Activated naive CD4-positive, alpha-beta T cell treated with anti-CD3 and anti-CD28 coated beads, Interleukin-2, amount 50 U/mL, for 72 hours (primary cell): ENCODE results near the gene STK36. TPM values are rescaled to one million over a fixed set of nuclear protein-coding genes. Genes with fewer than 3 reads are reported as not detected.

Source experiments
- ATAC-seq, 2 donors: fragments of 150-1000 bp; cut with Tn5 transposase; 2 replicates each; pipeline ENCODE4 v1.10.0; 2021; ENCODE audit warnings: mild to moderate bottlenecking in 2 of 2, moderate library complexity in 2 of 2
- DNase-seq, 2 donors: peaks; one replicate each; pipeline ENCODE4 v3.0.0; 2021 to 2022; ENCODE audit warnings: low spot score in 2 of 2
- H3K27ac Mint-ChIP-seq, 2 donors: one replicate each; pipeline ENCODE4 v1.8.0; 2022; ENCODE audit warnings: mild to moderate bottlenecking in 2 of 2, mixed read lengths in 2 of 2
- H3K36me3 Mint-ChIP-seq, 2 donors: one replicate each; pipeline ENCODE4 v1.8.0; 2022; ENCODE audit warnings: mixed read lengths in 2 of 2
- H3K9me3 Mint-ChIP-seq, 2 donors: one replicate each; pipeline ENCODE4 v1.8.0; 2022; ENCODE audit warnings: mixed read lengths in 2 of 2
- total RNA-seq, 2 donors: library from RNA; stranded (reverse); gene quantifications; one replicate each; pipeline ENCODE4 v1.2.3, GENCODE V29; 2022

Gene STK36
- total RNA-seq, 2 donors from 2014 or later, result 16.5 to 22.5 TPM

DNA sequence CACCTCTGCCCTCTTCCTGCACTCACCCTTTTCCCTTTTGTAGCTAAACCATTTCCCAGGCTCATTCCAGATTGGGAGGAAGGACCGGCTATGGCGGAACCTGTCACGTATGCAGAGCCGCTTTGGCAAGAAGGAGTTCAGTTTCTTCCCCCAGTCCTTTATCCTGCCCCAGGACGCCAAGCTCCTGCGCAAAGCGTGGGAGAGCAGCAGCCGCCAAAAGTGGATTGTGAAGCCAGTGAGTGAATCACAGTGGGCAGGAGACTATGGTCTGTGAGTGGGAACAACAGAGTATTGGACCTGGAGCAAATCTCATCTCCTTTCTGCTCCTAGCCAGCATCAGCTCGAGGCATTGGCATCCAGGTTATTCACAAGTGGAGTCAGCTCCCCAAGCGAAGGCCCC is 75.1 kb downstream of the STK36 start:
- Mint-ChIP-seq H3K36me3 (peaks cover 8 to 22% of the 10 kb centered on the region in 2 donors), H3K9me3 (no peaks in the 10 kb centered on the region), H3K27ac (no peak overlapping the region)
- ATAC-seq (no peak), DNase-seq (no peak)

DNA sequence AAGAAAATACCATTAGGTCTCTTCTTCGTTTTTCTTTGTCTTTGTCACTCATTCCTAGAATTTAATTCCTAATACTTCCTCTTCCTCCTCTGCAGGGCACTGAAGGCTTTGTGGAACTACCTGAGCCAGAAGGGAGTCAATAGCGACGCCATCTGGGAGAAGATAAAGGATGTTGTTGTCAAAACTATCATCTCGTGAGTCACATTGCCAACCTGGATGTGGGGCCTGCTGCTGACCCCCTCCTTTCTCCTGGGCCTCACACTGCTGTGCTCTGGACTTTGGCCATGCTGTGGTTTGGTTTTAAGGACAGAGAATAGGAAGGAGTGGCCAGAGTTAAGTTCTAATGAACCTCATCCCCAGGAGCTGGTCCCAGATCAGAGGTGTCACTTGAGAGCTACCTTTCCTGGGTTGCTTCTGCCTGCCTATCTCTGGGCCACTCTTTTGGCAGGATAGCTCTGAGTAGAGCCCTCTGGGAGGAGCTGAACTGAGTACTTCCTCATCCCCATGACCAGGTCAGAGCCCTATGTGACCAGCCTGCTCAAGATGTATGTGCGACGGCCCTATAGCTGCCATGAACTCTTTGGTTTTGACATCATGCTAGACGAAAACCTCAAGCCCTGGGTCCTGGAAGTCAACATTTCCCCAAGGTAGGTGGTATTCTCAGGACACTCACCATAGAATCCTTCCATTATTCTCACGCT is 77.0 kb downstream of the STK36 start:
- ATAC-seq, result no peak
- no peaks in the 10 kb centered on the region for H3K9me3 Mint-ChIP-seq
- DNase-seq, result no peak
- no peak overlapping the region for H3K27ac Mint-ChIP-seq
- H3K36me3 Mint-ChIP-seq, result peaks cover 9 to 22% of the 10 kb centered on the region in 2 donors

Other genes with a start within 250 kb of the STK36 start
- gene USP37, start 103.7 kb upstream of the STK36 start, total RNA-seq, result 10 to 100 TPM; 54.0 to 65.5 TPM
- 100 to 1,000 TPM in 1 of 2 donors, 10 to 100 TPM in 1; 71.4 to 100 TPM for gene CNOT9, start 103.2 kb upstream of the STK36 start, total RNA-seq
- under 1 TPM; 0.36 to 0.43 TPM for gene PLCD4, start 64.2 kb upstream of the STK36 start, total RNA-seq
- 10 to 100 TPM; 24.8 to 34.6 TPM for gene ZNF142, start 12.5 kb upstream of the STK36 start, total RNA-seq
- 10 to 100 TPM; 15.8 to 71.9 TPM for gene BCS1L, start 12.4 kb upstream of the STK36 start, total RNA-seq
- gene RNF25, start 84 bp upstream of the STK36 start, total RNA-seq, result 10 to 100 TPM; 12.3 to 22.9 TPM
- gene TTLL4, start 38.7 kb downstream of the STK36 start, total RNA-seq, result 10 to 100 TPM; 28.2 to 42.2 TPM
- gene CYP27A1, start 110.1 kb downstream of the STK36 start, total RNA-seq, result under 1 TPM; 0.16 to 0.18 TPM
- gene PRKAG3, start 159.7 kb downstream of the STK36 start, total RNA-seq, result not detected
- gene WNT6, start 187.7 kb downstream of the STK36 start, total RNA-seq, result not detected
- 1 to 10 TPM in 1 of 2 donors, under 1 TPM in 1; 0.11 to 6.1 TPM for gene WNT10A, start 208.8 kb downstream of the STK36 start, total RNA-seq